Right atrium auricular region (tissue), 2 donors: Measurements from ENCODE around the gene PLS1. TPM values are rescaled to one million over a fixed set of nuclear protein-coding genes. Genes with fewer than 3 reads are reported as not detected.

Source experiments
- DNase-seq: peaks from one replicate; pipeline ENCODE4 v3.0.0-alpha.2; 2019; ENCODE audit warnings: low spot score
- H3K27ac ChIP-seq, 2 donors: fragments of 200-600 bp; sonication (generic); 1 replicate in 1 of 2; 2 replicates in 1 of 2; pipeline ENCODE4 v1.5.1; 2016 to 2019
- H3K27me3 ChIP-seq, 2 donors: fragments of 200-600 bp; sonication (generic); one replicate each; pipeline versions ENCODE4 v1.5.1 to v1.6.0; 2017 to 2019
- H3K36me3 ChIP-seq: fragments of 200-600 bp; sonication (generic); one replicate; pipeline ENCODE4 v1.5.1; 2016
- H3K4me1 ChIP-seq, 2 donors: fragments of 200-600 bp; sonication (generic); one replicate each; pipeline versions ENCODE4 v1.5.1 to v1.6.0; 2017 to 2019
- H3K4me3 ChIP-seq, 2 donors: fragments of 200-600 bp; sonication (generic); 1 replicate in 1 of 2; 2 replicates in 1 of 2; pipeline ENCODE4 v1.5.1; 2017 to 2019; ENCODE audit warnings: mild to moderate bottlenecking in 1 of 2, moderate library complexity in 1 of 2
- H3K9me3 ChIP-seq, 2 donors: fragments of 200-600 bp; sonication (generic); one replicate each; pipeline ENCODE4 v1.5.1; 2019
- total RNA-seq, 2 donors: library from RNA; depleted of rRNA; stranded (reverse); fragments of >200 nt; gene quantifications; one replicate each; pipeline ENCODE4 v1.1.0, GENCODE V29; 2016
- TF ChIP-seq, protein P1 (sequence below), 2 donors: fragments of 200-600 bp; sonication (generic); IDR thresholded peaks; one replicate each; pipeline ENCODE4 v1.5.1; 2019; ENCODE audit warnings: antibody characterized with exemption in 2 of 2

Gene PLS1
- total RNA-seq, 2 donors from 2014 or later = 0.96 to 2.3 TPM

- TF ChIP-seq, protein P1, sequence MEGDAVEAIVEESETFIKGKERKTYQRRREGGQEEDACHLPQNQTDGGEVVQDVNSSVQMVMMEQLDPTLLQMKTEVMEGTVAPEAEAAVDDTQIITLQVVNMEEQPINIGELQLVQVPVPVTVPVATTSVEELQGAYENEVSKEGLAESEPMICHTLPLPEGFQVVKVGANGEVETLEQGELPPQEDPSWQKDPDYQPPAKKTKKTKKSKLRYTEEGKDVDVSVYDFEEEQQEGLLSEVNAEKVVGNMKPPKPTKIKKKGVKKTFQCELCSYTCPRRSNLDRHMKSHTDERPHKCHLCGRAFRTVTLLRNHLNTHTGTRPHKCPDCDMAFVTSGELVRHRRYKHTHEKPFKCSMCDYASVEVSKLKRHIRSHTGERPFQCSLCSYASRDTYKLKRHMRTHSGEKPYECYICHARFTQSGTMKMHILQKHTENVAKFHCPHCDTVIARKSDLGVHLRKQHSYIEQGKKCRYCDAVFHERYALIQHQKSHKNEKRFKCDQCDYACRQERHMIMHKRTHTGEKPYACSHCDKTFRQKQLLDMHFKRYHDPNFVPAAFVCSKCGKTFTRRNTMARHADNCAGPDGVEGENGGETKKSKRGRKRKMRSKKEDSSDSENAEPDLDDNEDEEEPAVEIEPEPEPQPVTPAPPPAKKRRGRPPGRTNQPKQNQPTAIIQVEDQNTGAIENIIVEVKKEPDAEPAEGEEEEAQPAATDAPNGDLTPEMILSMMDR (IDR thresholded peaks at IDR 0.05) = no peak
- Histone ChIP-seq H3K4me3 (peak overlapping the region; percentile 89 to 92), H3K36me3 (no peaks in the 10 kb centered on the region), H3K27ac (peak overlapping the region; percentile 92 to 94), H3K9me3 (no peaks in the 10 kb centered on the region), H3K4me1 (peaks cover 0 to 9% of the 10 kb centered on the region in 2 donors), H3K27me3 (no peaks in the 10 kb centered on the region)
- DNase-seq = no peak
These were observed 127.4 kb downstream of the PLS1 start for GRCh38 chr3:142723665-142723967.

GRCh38 chr3:142723968-142724681 lies 127.9 kb downstream of the PLS1 start, which contains the start of gene TRPC1:
Gene TRPC1, plus strand, starts transcription at chr3:142724034. Its CDS starts 526 bp downstream, at chr3:142724560.
- peak within 1 kb of the TSS; percentile 92 to 94 for H3K27ac ChIP-seq
- H3K36me3 ChIP-seq = no peaks in the 10 kb centered on the region
- TF ChIP-seq, protein P1 (IDR thresholded peaks at IDR 0.05) = no peak
- peak within 1 kb of the TSS; percentile 89 to 92 for H3K4me3 ChIP-seq
- H3K9me3 ChIP-seq = no peaks in the 10 kb centered on the region
- no peaks in the 10 kb centered on the region for H3K27me3 ChIP-seq
- DNase-seq = peak; percentile 77
- peaks cover 0 to 9% of the 10 kb centered on the region in 2 donors for H3K4me1 ChIP-seq

DNA sequence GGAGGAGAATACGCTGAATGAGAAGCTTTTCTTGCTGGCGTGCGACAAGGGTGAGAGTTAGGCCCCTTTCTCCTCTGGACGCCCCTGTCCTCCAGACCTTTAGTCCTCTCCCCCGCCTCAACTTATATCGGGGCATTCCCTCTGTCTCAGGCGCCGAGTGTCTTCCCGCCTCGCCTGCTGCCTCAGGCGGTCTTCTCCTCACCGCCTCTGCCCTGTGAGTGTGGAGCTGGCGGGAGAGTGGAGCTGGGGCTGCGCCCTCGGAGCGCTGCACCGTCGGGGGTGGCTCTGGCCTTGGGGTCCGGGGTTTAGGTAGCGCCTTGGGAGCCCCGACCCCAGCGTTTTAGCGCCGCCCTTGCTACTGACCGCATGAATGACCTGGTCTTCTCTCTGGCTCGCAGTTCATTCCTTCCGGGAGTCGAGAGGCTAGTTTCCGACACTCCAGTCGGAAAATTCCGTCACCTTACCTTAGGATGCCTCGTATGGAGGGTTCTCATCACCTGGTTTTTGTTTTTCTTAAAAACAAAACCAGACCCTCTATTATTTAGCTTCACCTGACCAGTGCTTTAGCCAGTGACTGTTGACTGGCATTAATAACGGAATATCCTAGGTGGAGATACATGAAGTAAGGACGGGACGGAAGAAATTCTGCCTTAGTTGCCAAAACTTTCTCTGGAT lies 128.6 kb downstream of the PLS1 start:
- no peaks in the 10 kb centered on the region for H3K9me3 ChIP-seq
- H3K27me3 ChIP-seq = no peaks in the 10 kb centered on the region
- peak overlapping the region; percentile 92 to 94 for H3K27ac ChIP-seq
- no peak for DNase-seq
- H3K4me3 ChIP-seq = peak overlapping the region; percentile 89 to 92
- H3K4me1 ChIP-seq = peaks cover 0 to 9% of the 10 kb centered on the region in 2 donors
- TF ChIP-seq, protein P1 (IDR thresholded peaks at IDR 0.05) = peak in 1 of 2 donors; percentile 51
- H3K36me3 ChIP-seq = no peaks in the 10 kb centered on the region

GRCh38 chr3:142725357-142725739 lies 129.2 kb downstream of the PLS1 start:
- H3K27me3 ChIP-seq = no peaks in the 10 kb centered on the region
- H3K4me3 ChIP-seq = peak overlapping the region; percentile 89 to 92
- no peaks in the 10 kb centered on the region for H3K9me3 ChIP-seq
- H3K27ac ChIP-seq = peak overlapping the region; percentile 92 to 94
- no peak for DNase-seq
- peaks cover 0 to 9% of the 10 kb centered on the region in 2 donors for H3K4me1 ChIP-seq
- TF ChIP-seq, protein P1 (IDR thresholded peaks at IDR 0.05) = no peak
- no peaks in the 10 kb centered on the region for H3K36me3 ChIP-seq

GRCh38 chr3:142726017-142726416 lies 129.8 kb downstream of the PLS1 start:
- Histone ChIP-seq H3K27me3 (no peaks in the 10 kb centered on the region), H3K4me3 (no peak overlapping the region), H3K27ac (no peak overlapping the region), H3K9me3 (no peaks in the 10 kb centered on the region), H3K36me3 (no peaks in the 10 kb centered on the region), H3K4me1 (peaks cover 0 to 9% of the 10 kb centered on the region in 2 donors)
- no peak for DNase-seq
- TF ChIP-seq, protein P1 (IDR thresholded peaks at IDR 0.05) = no peak
